Activated B cell treated with CpG ODN at 0.5 μM for 24 hours (primary cell): ENCODE results near the gene VCX3A. TPM values are rescaled to one million over a fixed set of nuclear protein-coding genes. Genes with fewer than 3 reads are reported as not detected.

ENCODE experiments used
- ATAC-seq: fragments of 200-7000 bp; cut with Tn5 transposase; one replicate; pipeline ENCODE4 v1.10.0; 2021; ENCODE audit warnings: low read depth, mild to moderate bottlenecking, moderate library complexity
- CTCF ChIA-PET: fragments of 350-600 bp; sonication (Branson Sonifier 250); formaldehyde crosslinking; loops from one replicate; lab custom pipeline; 2021; ENCODE audit warnings: antibody characterized with exemption; lab: Charles Lee
- POLR2A ChIA-PET: fragments of 350-600 bp; sonication (Branson Sonifier 250); formaldehyde crosslinking; loops from one replicate; lab custom pipeline; 2021; ENCODE audit warnings: antibody characterized with exemption; lab: Charles Lee
- DNase-seq: peaks from one replicate; pipeline ENCODE4 v3.0.0; 2022
- H3K27ac Mint-ChIP-seq: one replicate; pipeline ENCODE4 v1.8.0; 2020; ENCODE audit warnings: mixed read lengths
- H3K27me3 Mint-ChIP-seq: one replicate; pipeline ENCODE4 v1.8.0; 2021; ENCODE audit warnings: mixed read lengths
- H3K36me3 Mint-ChIP-seq: one replicate; pipeline ENCODE4 v1.8.0; 2021; ENCODE audit warnings: low read depth, mixed read lengths
- H3K4me1 Mint-ChIP-seq: one replicate; pipeline ENCODE4 v1.8.0; 2021; ENCODE audit warnings: mixed read lengths
- H3K4me3 Mint-ChIP-seq: one replicate; pipeline ENCODE4 v1.8.0; 2020; ENCODE audit warnings: mild to moderate bottlenecking, mixed read lengths
- H3K9me3 Mint-ChIP-seq: one replicate; pipeline ENCODE4 v1.8.0; 2020; ENCODE audit warnings: mixed read lengths
- CTCF ChIP-seq: fragments of 200-600 bp; IDR thresholded peaks from one replicate; pipeline ENCODE4 v1.8.0; 2022; ENCODE audit warnings: antibody characterized with exemption, mild to moderate bottlenecking
- intact Hi-C: fragments of 100-400 bp; cut with micrococcal nuclease; formaldehyde crosslinking; loops from one replicate; pipeline ENCODE4 v1.15.1; 2024
- total RNA-seq: library from RNA; stranded (reverse); gene quantifications from 2 replicates; pipeline ENCODE4 v1.2.3, GENCODE V29; 2022

VCX3A gene
- total RNA-seq, 1 donor from 2014 or later: not detected

DNA sequence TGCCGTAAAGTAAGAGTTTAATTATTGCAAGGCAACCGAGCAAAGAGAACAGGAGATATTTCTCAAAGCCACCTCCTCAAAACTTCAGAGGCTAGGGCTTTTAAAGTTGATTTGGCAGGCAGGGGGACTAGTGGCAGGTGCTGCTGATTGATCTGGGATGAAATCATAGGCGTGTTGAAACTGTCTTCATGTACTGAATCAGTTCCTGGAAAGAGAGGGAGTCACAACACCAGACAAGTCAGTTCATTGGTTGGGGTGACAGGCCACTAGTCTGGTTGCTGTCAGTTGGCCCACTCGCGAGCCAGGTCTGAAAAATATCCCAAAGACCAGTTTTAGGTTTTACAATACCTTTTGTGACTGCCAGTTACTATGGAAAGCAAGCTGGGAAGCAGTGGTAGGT lies 10.8 kb upstream of the VCX3A start:
- no peak overlapping the region for H3K4me3 Mint-ChIP-seq
- H3K27ac Mint-ChIP-seq: no peak overlapping the region
- no peaks in the 10 kb centered on the region for H3K4me1 Mint-ChIP-seq
- intact Hi-C loops: no loop called here
- no peaks in the 10 kb centered on the region for H3K9me3 Mint-ChIP-seq
- H3K36me3 Mint-ChIP-seq: no peaks in the 10 kb centered on the region
- H3K27me3 Mint-ChIP-seq: no peaks in the 10 kb centered on the region
- TF ChIP-seq CTCF: no peak
- ChIA-PET CTCF (no interaction called here), POLR2A (no interaction called here)
- ATAC-seq (no peak), DNase-seq (no peak)

DNA sequence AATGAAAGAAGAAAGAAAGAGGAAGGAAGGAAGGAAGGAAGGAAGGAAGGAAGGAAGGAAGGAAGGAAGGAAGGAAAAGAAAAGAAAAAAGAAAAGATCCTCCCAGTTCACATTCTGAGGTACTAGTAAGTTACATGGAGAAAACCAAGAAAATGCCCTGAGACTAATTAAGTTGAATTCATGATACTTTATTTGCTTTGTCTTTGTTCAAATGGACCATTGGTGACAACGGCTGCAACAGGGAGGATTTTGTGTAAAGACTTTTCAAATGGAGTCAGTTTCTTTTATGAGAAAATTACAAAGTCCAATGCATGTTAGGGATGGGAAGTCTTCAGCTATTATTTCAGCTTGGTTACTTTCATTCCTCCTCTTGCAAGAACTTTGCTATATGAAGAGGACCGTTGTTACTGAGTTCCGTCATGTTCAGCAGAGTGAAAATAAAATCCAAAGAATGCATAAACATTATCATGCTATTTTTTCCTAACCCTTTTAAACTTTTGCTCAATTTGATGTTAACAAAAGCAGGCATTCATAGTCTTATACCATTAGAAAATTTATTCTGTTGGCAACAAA lies 8.3 kb downstream of the VCX3A start:
- Mint-ChIP-seq H3K9me3 (no peaks in the 10 kb centered on the region), H3K36me3 (no peaks in the 10 kb centered on the region), H3K27me3 (no peaks in the 10 kb centered on the region), H3K4me1 (no peaks in the 10 kb centered on the region), H3K4me3 (no peak overlapping the region), H3K27ac (no peak overlapping the region)
- CTCF ChIA-PET: no interaction called here
- DNase-seq: no peak
- TF ChIP-seq CTCF: no peak
- POLR2A ChIA-PET: no interaction called here
- intact Hi-C loops: no loop called here
- no peak for ATAC-seq

- no peaks in the 10 kb centered on the region for H3K9me3 Mint-ChIP-seq
- ChIA-PET POLR2A (no interaction called here), CTCF (no interaction called here)
- no peaks in the 10 kb centered on the region for H3K27me3 Mint-ChIP-seq
- no peaks in the 10 kb centered on the region for H3K36me3 Mint-ChIP-seq
- H3K4me3 Mint-ChIP-seq: no peak overlapping the region
- no peak for ATAC-seq
- TF ChIP-seq CTCF: no peak
- no peaks in the 10 kb centered on the region for H3K4me1 Mint-ChIP-seq
- intact Hi-C loops: no loop called here
- no peak for DNase-seq
- H3K27ac Mint-ChIP-seq: no peak overlapping the region
Observed at GRCh38 chrX:6517376-6517775, 17.5 kb downstream of the VCX3A start.

DNA sequence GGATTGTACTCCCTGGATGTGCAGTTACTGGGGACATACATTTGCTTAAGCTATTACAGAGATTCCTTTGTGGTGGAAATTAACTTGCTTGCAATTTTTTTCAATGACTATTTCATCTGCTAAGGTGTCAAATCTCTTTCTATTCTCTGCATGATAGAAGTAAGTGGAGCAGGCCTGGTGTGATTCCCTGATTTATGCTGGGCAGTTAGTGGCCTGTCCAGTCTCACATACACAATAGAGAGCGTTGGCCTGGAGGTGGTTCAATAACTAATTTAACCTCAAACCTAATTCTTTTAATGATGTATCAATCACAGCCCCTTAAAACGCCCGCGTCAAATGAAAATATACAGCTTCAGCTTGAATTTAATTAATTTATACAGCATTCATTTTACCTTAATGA lies 28.5 kb downstream of the VCX3A start:
- DNase-seq (no peak), ATAC-seq (no peak)
- no peaks in the 10 kb centered on the region for H3K4me1 Mint-ChIP-seq
- CTCF ChIA-PET: no interaction called here
- no peaks in the 10 kb centered on the region for H3K9me3 Mint-ChIP-seq
- no peak for TF ChIP-seq CTCF
- no peaks in the 10 kb centered on the region for H3K36me3 Mint-ChIP-seq
- intact Hi-C loops: no loop called here
- no peak overlapping the region for H3K4me3 Mint-ChIP-seq
- no peak overlapping the region for H3K27ac Mint-ChIP-seq
- POLR2A ChIA-PET: no interaction called here
- no peaks in the 10 kb centered on the region for H3K27me3 Mint-ChIP-seq

DNA sequence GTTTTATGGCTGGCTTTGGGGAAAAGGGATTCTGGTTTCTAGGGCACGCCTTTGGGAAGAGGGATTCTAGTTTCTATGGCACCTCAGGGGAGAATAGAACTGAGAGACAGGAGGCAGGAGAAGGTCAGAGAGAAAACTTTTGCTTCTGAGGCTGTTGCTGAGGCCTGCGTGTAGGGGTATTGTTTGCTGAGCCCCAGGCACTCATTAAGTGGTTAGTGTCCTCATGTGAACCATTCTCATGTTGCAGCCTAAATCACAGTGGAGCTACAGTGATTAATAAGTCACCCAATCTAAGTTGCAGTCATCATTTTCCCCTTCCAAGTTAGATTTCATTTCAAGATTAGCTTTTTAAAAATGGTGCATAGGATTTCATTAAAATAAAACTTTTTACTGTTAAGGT lies 29.0 kb downstream of the VCX3A start:
- ChIA-PET CTCF (no interaction called here), POLR2A (no interaction called here)
- H3K27me3 Mint-ChIP-seq: no peaks in the 10 kb centered on the region
- TF ChIP-seq CTCF: no peak
- H3K9me3 Mint-ChIP-seq: no peaks in the 10 kb centered on the region
- H3K27ac Mint-ChIP-seq: no peak overlapping the region
- H3K4me1 Mint-ChIP-seq: no peaks in the 10 kb centered on the region
- intact Hi-C loops: no loop called here
- DNase-seq: no peak
- no peak for ATAC-seq
- no peaks in the 10 kb centered on the region for H3K36me3 Mint-ChIP-seq
- H3K4me3 Mint-ChIP-seq: no peak overlapping the region
